Muscle layer of duodenum (tissue), 2 donors: ENCODE data around the gene KIAA1328.

Experiments
- H3K27ac ChIP-seq: one replicate; pipeline ENCODE4 v1.7.0; 2013; ENCODE audit warnings: mild to moderate bottlenecking, low read length
- H3K27me3 ChIP-seq: one replicate; pipeline ENCODE4 v1.7.0; 2013; ENCODE audit warnings: low read depth, mild to moderate bottlenecking, control low read depth, low read length
- H3K36me3 ChIP-seq, 2 donors: one replicate each; pipeline ENCODE4 v1.7.0; 2013; ENCODE audit warnings: low read length in 2 of 2, control low read depth in 1 of 2, mild to moderate bottlenecking in 1 of 2; ENCODE audit not compliant: insufficient read depth in 2 of 2, control insufficient read depth in 1 of 2
- H3K4me1 ChIP-seq, 2 donors: one replicate each; pipeline ENCODE4 v1.7.0; 2013; ENCODE audit warnings: low read length in 2 of 2, mild to moderate bottlenecking in 2 of 2, control low read depth in 1 of 2, moderate library complexity in 1 of 2; ENCODE audit not compliant: insufficient read depth in 2 of 2, control insufficient read depth in 1 of 2
- H3K4me3 ChIP-seq, 2 donors: one replicate each; pipeline ENCODE4 v1.7.0; 2013; ENCODE audit warnings: low read length in 2 of 2, low read depth in 1 of 2, mild to moderate bottlenecking in 1 of 2
- H3K9me3 ChIP-seq, 2 donors: one replicate each; pipeline ENCODE4 v1.7.0; 2013; ENCODE audit warnings: low read length in 2 of 2, control low read depth in 1 of 2, mild to moderate bottlenecking in 1 of 2; ENCODE audit not compliant: control insufficient read depth in 1 of 2
- donor health status: healthy.

Gene KIAA1328

GRCh38 chr18:36887114-36887513 is 58.2 kb downstream of the KIAA1328 start:
- Histone ChIP-seq H3K36me3 (no peaks in the 10 kb centered on the region), H3K4me1 (peaks cover 0 to 13% of the 10 kb centered on the region in 2 donors), H3K4me3 (no peak overlapping the region), H3K27me3 (no peaks in the 10 kb centered on the region), H3K27ac (no peak overlapping the region), H3K9me3 (no peaks in the 10 kb centered on the region)

- Histone ChIP-seq H3K4me3 (no peak overlapping the region), H3K27ac (no peak overlapping the region), H3K27me3 (no peaks in the 10 kb centered on the region), H3K4me1 (peaks cover 0 to 13% of the 10 kb centered on the region in 2 donors), H3K9me3 (no peaks in the 10 kb centered on the region), H3K36me3 (no peaks in the 10 kb centered on the region)
These were observed 58.9 kb downstream of the KIAA1328 start for GRCh38 chr18:36887864-36888263.

- no peak overlapping the region for H3K27ac ChIP-seq
- no peaks in the 10 kb centered on the region for H3K27me3 ChIP-seq
- peaks cover 0 to 13% of the 10 kb centered on the region in 2 donors for H3K4me1 ChIP-seq
- no peaks in the 10 kb centered on the region for H3K36me3 ChIP-seq
- no peak overlapping the region for H3K4me3 ChIP-seq
- no peaks in the 10 kb centered on the region for H3K9me3 ChIP-seq
These were observed 59.9 kb downstream of the KIAA1328 start for GRCh38 chr18:36888778-36889177.

GRCh38 chr18:36889321-36889720 is 60.4 kb downstream of the KIAA1328 start:
- no peaks in the 10 kb centered on the region for H3K36me3 ChIP-seq
- no peak overlapping the region for H3K4me3 ChIP-seq
- H3K27ac ChIP-seq: no peak overlapping the region
- no peaks in the 10 kb centered on the region for H3K9me3 ChIP-seq
- H3K4me1 ChIP-seq: peaks cover 0 to 13% of the 10 kb centered on the region in 2 donors
- no peaks in the 10 kb centered on the region for H3K27me3 ChIP-seq

GRCh38 chr18:36889742-36890141 is 60.8 kb downstream of the KIAA1328 start:
- Histone ChIP-seq H3K36me3 (no peaks in the 10 kb centered on the region), H3K27ac (no peak overlapping the region), H3K27me3 (no peaks in the 10 kb centered on the region), H3K4me3 (no peak overlapping the region), H3K9me3 (no peaks in the 10 kb centered on the region), H3K4me1 (peaks cover 0 to 13% of the 10 kb centered on the region in 2 donors)

GRCh38 chr18:36890598-36890997 is 61.7 kb downstream of the KIAA1328 start:
- Histone ChIP-seq H3K27me3 (no peaks in the 10 kb centered on the region), H3K9me3 (no peaks in the 10 kb centered on the region), H3K4me1 (peaks cover 0 to 13% of the 10 kb centered on the region in 2 donors), H3K27ac (no peak overlapping the region), H3K4me3 (no peak overlapping the region), H3K36me3 (no peaks in the 10 kb centered on the region)

GRCh38 chr18:36893227-36893626 is 64.3 kb downstream of the KIAA1328 start:
- Histone ChIP-seq H3K9me3 (no peaks in the 10 kb centered on the region), H3K27ac (no peak overlapping the region), H3K4me3 (no peak overlapping the region), H3K36me3 (no peaks in the 10 kb centered on the region), H3K27me3 (no peaks in the 10 kb centered on the region), H3K4me1 (peaks cover 0 to 1% of the 10 kb centered on the region in 2 donors)

GRCh38 chr18:36895606-36896005 is 66.7 kb downstream of the KIAA1328 start:
- Histone ChIP-seq H3K27ac (no peak overlapping the region), H3K9me3 (no peaks in the 10 kb centered on the region), H3K4me3 (no peak overlapping the region), H3K4me1 (no peaks in the 10 kb centered on the region), H3K36me3 (no peaks in the 10 kb centered on the region), H3K27me3 (no peaks in the 10 kb centered on the region)

- Histone ChIP-seq H3K4me1 (no peaks in the 10 kb centered on the region), H3K4me3 (no peak overlapping the region), H3K36me3 (no peaks in the 10 kb centered on the region), H3K27ac (no peak overlapping the region), H3K9me3 (no peaks in the 10 kb centered on the region), H3K27me3 (no peaks in the 10 kb centered on the region)
These were observed 68.3 kb downstream of the KIAA1328 start for GRCh38 chr18:36897253-36897652.

GRCh38 chr18:36899289-36899688 is 70.4 kb downstream of the KIAA1328 start:
- Histone ChIP-seq H3K4me3 (no peak overlapping the region), H3K27ac (no peak overlapping the region), H3K27me3 (no peaks in the 10 kb centered on the region), H3K36me3 (no peaks in the 10 kb centered on the region), H3K4me1 (no peaks in the 10 kb centered on the region), H3K9me3 (no peaks in the 10 kb centered on the region)

- H3K27ac ChIP-seq: no peak overlapping the region
- no peak overlapping the region for H3K4me3 ChIP-seq
- H3K4me1 ChIP-seq: no peaks in the 10 kb centered on the region
- no peaks in the 10 kb centered on the region for H3K36me3 ChIP-seq
- H3K27me3 ChIP-seq: no peaks in the 10 kb centered on the region
- no peaks in the 10 kb centered on the region for H3K9me3 ChIP-seq
These were observed 71.5 kb downstream of the KIAA1328 start for GRCh38 chr18:36900466-36900865.

GRCh38 chr18:36901277-36901701 is 72.4 kb downstream of the KIAA1328 start:
- H3K27me3 ChIP-seq: no peaks in the 10 kb centered on the region
- H3K4me1 ChIP-seq: no peaks in the 10 kb centered on the region
- H3K4me3 ChIP-seq: no peak overlapping the region
- no peak overlapping the region for H3K27ac ChIP-seq
- no peaks in the 10 kb centered on the region for H3K9me3 ChIP-seq
- no peaks in the 10 kb centered on the region for H3K36me3 ChIP-seq
